GM23338 (cell line): Measurements from ENCODE around the gene KREMEN2.

Experiments used
- CREB1 ChIP-seq: fragments of 250-450 bp; sonication (Bioruptor Pico); IDR thresholded peaks from 2 replicates; pipeline ENCODE4 v1.5.0; 2020; ENCODE audit warnings: low read depth, mild to moderate bottlenecking, moderate library complexity
- EZH2 ChIP-seq: fragments of 200-600 bp; sonication (generic); IDR thresholded peaks from one replicate; pipeline ENCODE4 v1.8.0; 2017; ENCODE audit warnings: antibody characterized with exemption, mild to moderate bottlenecking, low read depth; ENCODE audit not compliant: unreplicated experiment
- EZH2phosphoT487 ChIP-seq: fragments of 200-600 bp; sonication (generic); IDR thresholded peaks from one replicate; pipeline ENCODE4 v1.8.1; 2018; ENCODE audit warnings: antibody characterized with exemption; ENCODE audit not compliant: unreplicated experiment
- JUNB ChIP-seq: IDR thresholded peaks from one replicate; pipeline ENCODE4 v1.6.1; 2016; ENCODE audit warnings: antibody characterized with exemption; ENCODE audit not compliant: unreplicated experiment
- NANOG ChIP-seq: IDR thresholded peaks from 2 replicates; pipeline ENCODE4 v1.6.1; 2016; ENCODE audit warnings: antibody characterized with exemption, borderline replicate concordance
- POLR2AphosphoS5 ChIP-seq: IDR thresholded peaks from 2 replicates; pipeline ENCODE4 v1.6.1; 2016; ENCODE audit warnings: antibody characterized with exemption, low read depth
- STAT1 ChIP-seq: IDR thresholded peaks from one replicate; pipeline ENCODE4 v1.6.1; 2016; ENCODE audit warnings: antibody characterized with exemption; ENCODE audit not compliant: unreplicated experiment
- ZNF114 ChIP-seq: fragments of 250-450 bp; sonication (Bioruptor Pico); IDR thresholded peaks from 2 replicates; pipeline ENCODE4 v1.5.0; 2020; ENCODE audit warnings: mild to moderate bottlenecking, moderate library complexity
- ZNF331 ChIP-seq: fragments of 250-450 bp; sonication (Bioruptor Pico); IDR thresholded peaks from 2 replicates; pipeline ENCODE4 v1.5.0; 2020; ENCODE audit warnings: low read depth, mild to moderate bottlenecking, moderate library complexity
- TF ChIP-seq, protein P1 (sequence below), 2 experiments: fragments of 200-600 bp in 1 of 2; sonication (generic) in 1 of 2; conservative IDR thresholded peaks; 2 replicates each; pipeline versions ENCODE4 v1.5.1 to v1.6.1; 2016 to 2017; ENCODE audit warnings: antibody characterized with exemption in 2 of 2, low read depth in 2 of 2, mild to moderate bottlenecking in 2 of 2, moderate library complexity in 1 of 2
- TF ChIP-seq, protein P2 (sequence below): IDR thresholded peaks from 2 replicates; pipeline ENCODE4 v1.6.1; 2016; ENCODE audit warnings: antibody characterized with exemption
- TF ChIP-seq, protein P3 (sequence below): IDR thresholded peaks from one replicate; pipeline ENCODE4 v1.6.1; 2018; ENCODE audit warnings: antibody characterized with exemption; ENCODE audit not compliant: unreplicated experiment
- TF ChIP-seq, protein P4 (sequence below): fragments of 250-450 bp; sonication (Bioruptor Pico); IDR thresholded peaks from 2 replicates; pipeline ENCODE4 v1.5.0; 2020; ENCODE audit warnings: mild to moderate bottlenecking, moderate library complexity

DNA sequence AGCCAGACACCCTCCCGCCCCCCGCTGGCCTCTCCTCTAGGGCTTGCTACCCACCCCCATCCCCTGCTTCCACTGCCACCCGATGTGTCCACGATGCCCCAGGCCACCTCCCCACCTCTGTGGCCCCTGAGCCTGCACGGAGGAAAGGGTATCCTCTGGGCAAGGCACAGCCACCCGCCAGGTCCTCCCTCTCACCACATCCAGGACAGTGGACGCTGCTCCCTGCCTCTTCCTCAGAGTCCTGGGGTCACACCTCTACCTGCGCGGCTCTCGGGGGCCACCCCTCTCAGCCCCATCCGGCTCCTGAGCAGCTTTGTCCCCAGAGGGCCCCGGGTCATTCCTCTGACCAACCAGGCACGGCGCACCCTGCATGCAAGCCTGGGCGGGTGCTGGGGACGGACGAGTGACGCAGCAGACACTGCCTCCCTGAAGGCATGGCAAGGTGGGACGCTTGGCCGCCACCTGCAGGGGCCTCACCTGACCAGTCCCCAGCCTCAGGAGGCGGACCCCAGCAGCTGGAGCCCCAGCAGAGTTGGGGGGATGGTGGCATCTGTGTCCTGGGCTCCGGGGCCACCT lies 27.6 kb upstream of the KREMEN2 start:
- TF ChIP-seq, protein P1, sequence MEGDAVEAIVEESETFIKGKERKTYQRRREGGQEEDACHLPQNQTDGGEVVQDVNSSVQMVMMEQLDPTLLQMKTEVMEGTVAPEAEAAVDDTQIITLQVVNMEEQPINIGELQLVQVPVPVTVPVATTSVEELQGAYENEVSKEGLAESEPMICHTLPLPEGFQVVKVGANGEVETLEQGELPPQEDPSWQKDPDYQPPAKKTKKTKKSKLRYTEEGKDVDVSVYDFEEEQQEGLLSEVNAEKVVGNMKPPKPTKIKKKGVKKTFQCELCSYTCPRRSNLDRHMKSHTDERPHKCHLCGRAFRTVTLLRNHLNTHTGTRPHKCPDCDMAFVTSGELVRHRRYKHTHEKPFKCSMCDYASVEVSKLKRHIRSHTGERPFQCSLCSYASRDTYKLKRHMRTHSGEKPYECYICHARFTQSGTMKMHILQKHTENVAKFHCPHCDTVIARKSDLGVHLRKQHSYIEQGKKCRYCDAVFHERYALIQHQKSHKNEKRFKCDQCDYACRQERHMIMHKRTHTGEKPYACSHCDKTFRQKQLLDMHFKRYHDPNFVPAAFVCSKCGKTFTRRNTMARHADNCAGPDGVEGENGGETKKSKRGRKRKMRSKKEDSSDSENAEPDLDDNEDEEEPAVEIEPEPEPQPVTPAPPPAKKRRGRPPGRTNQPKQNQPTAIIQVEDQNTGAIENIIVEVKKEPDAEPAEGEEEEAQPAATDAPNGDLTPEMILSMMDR (conservative IDR thresholded peaks at IDR 0.05; ENCODE audit: low read depth in 2 of 2), result no peak
- TF ChIP-seq, protein P2, sequence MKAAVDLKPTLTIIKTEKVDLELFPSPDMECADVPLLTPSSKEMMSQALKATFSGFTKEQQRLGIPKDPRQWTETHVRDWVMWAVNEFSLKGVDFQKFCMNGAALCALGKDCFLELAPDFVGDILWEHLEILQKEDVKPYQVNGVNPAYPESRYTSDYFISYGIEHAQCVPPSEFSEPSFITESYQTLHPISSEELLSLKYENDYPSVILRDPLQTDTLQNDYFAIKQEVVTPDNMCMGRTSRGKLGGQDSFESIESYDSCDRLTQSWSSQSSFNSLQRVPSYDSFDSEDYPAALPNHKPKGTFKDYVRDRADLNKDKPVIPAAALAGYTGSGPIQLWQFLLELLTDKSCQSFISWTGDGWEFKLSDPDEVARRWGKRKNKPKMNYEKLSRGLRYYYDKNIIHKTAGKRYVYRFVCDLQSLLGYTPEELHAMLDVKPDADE, result no peak
- TF ChIP-seq EZH2 (no peak), NANOG (no peak), POLR2AphosphoS5 (no peak), EZH2phosphoT487 (no peak), CREB1 (no peak), JUNB (no peak), ZNF114 (CRISPR knock-in tag) (no peak), ZNF331 (CRISPR knock-in tag) (no peak), STAT1 (no peak)
- TF ChIP-seq, protein P3, sequence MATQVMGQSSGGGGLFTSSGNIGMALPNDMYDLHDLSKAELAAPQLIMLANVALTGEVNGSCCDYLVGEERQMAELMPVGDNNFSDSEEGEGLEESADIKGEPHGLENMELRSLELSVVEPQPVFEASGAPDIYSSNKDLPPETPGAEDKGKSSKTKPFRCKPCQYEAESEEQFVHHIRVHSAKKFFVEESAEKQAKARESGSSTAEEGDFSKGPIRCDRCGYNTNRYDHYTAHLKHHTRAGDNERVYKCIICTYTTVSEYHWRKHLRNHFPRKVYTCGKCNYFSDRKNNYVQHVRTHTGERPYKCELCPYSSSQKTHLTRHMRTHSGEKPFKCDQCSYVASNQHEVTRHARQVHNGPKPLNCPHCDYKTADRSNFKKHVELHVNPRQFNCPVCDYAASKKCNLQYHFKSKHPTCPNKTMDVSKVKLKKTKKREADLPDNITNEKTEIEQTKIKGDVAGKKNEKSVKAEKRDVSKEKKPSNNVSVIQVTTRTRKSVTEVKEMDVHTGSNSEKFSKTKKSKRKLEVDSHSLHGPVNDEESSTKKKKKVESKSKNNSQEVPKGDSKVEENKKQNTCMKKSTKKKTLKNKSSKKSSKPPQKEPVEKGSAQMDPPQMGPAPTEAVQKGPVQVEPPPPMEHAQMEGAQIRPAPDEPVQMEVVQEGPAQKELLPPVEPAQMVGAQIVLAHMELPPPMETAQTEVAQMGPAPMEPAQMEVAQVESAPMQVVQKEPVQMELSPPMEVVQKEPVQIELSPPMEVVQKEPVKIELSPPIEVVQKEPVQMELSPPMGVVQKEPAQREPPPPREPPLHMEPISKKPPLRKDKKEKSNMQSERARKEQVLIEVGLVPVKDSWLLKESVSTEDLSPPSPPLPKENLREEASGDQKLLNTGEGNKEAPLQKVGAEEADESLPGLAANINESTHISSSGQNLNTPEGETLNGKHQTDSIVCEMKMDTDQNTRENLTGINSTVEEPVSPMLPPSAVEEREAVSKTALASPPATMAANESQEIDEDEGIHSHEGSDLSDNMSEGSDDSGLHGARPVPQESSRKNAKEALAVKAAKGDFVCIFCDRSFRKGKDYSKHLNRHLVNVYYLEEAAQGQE, result no peak
- TF ChIP-seq, protein P4, sequence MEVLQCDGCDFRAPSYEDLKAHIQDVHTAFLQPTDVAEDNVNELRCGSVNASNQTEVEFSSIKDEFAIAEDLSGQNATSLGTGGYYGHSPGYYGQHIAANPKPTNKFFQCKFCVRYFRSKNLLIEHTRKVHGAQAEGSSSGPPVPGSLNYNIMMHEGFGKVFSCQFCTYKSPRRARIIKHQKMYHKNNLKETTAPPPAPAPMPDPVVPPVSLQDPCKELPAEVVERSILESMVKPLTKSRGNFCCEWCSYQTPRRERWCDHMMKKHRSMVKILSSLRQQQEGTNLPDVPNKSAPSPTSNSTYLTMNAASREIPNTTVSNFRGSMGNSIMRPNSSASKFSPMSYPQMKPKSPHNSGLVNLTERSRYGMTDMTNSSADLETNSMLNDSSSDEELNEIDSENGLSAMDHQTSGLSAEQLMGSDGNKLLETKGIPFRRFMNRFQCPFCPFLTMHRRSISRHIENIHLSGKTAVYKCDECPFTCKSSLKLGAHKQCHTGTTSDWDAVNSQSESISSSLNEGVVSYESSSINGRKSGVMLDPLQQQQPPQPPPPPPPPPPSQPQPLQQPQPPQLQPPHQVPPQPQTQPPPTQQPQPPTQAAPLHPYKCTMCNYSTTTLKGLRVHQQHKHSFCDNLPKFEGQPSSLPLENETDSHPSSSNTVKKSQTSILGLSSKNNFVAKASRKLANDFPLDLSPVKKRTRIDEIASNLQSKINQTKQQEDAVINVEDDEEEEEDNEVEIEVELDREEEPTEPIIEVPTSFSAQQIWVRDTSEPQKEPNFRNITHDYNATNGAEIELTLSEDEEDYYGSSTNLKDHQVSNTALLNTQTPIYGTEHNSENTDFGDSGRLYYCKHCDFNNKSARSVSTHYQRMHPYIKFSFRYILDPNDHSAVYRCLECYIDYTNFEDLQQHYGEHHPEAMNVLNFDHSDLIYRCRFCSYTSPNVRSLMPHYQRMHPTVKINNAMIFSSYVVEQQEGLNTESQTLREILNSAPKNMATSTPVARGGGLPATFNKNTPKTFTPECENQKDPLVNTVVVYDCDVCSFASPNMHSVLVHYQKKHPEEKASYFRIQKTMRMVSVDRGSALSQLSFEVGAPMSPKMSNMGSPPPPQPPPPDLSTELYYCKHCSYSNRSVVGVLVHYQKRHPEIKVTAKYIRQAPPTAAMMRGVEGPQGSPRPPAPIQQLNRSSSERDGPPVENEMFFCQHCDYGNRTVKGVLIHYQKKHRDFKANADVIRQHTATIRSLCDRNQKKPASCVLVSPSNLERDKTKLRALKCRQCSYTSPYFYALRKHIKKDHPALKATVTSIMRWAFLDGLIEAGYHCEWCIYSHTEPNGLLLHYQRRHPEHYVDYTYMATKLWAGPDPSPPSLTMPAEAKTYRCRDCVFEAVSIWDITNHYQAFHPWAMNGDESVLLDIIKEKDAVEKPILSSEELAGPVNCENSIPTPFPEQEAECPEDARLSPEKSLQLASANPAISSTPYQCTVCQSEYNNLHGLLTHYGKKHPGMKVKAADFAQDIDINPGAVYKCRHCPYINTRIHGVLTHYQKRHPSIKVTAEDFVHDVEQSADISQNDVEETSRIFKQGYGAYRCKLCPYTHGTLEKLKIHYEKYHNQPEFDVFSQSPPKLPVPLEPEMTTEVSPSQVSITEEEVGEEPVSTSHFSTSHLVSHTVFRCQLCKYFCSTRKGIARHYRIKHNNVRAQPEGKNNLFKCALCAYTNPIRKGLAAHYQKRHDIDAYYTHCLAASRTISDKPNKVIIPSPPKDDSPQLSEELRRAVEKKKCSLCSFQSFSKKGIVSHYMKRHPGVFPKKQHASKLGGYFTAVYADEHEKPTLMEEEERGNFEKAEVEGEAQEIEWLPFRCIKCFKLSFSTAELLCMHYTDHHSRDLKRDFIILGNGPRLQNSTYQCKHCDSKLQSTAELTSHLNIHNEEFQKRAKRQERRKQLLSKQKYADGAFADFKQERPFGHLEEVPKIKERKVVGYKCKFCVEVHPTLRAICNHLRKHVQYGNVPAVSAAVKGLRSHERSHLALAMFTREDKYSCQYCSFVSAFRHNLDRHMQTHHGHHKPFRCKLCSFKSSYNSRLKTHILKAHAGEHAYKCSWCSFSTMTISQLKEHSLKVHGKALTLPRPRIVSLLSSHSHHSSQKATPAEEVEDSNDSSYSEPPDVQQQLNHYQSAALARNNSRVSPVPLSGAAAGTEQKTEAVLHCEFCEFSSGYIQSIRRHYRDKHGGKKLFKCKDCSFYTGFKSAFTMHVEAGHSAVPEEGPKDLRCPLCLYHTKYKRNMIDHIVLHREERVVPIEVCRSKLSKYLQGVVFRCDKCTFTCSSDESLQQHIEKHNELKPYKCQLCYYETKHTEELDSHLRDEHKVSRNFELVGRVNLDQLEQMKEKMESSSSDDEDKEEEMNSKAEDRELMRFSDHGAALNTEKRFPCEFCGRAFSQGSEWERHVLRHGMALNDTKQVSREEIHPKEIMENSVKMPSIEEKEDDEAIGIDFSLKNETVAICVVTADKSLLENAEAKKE, result no peak
